Neuron (in vitro differentiated cells): ENCODE results near the gene MCTP2.

Experiments used
- H2AFZ ChIP-seq: one replicate; pipeline ENCODE4 v1.6.1; 2013; ENCODE audit warnings: low read depth, mild to moderate bottlenecking, inconsistent platforms, low read length, moderate library complexity
- H3K27me3 ChIP-seq: one replicate; pipeline ENCODE4 v1.6.1; 2013; ENCODE audit warnings: low read length; ENCODE audit not compliant: insufficient read depth
- H3K36me3 ChIP-seq: one replicate; pipeline ENCODE4 v1.6.1; 2013; ENCODE audit warnings: low read length; ENCODE audit not compliant: insufficient read depth
- H3K4me1 ChIP-seq: one replicate; pipeline ENCODE4 v1.6.1; 2013; ENCODE audit warnings: low read length; ENCODE audit not compliant: insufficient read depth
- H3K4me3 ChIP-seq: 2 replicates; pipeline ENCODE4 v1.5.1; 2013; ENCODE audit warnings: mild to moderate bottlenecking, low read length, moderate library complexity
- H3K9me3 ChIP-seq: one replicate; pipeline ENCODE4 v1.6.1; 2013; ENCODE audit warnings: low read length

The MCTP2 gene

DNA sequence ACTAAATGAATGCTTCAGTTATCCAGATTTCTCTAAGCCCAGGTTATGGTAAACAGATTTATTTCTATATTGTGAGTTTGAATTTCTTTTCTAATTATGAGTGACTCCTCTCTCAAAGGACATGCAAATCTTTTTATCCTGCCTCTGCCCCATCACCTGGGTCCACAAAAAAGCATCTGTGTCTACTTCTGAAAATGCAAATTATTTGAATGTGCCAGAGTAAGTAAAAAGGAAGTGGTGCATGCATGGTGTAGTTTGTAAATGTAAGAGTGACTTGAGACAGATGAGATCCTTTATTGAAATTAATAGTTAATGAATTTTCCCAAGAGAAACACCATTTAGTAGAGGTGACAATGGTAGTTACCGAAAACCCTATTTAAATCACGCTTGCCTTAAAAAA, 26.9 kb downstream of the MCTP2 start:
- no peak overlapping the region for H3K4me3 ChIP-seq
- H3K9me3 ChIP-seq, result no peaks in the 10 kb centered on the region
- H2AFZ ChIP-seq, result no peak overlapping the region
- H3K27me3 ChIP-seq, result no peaks in the 10 kb centered on the region
- H3K36me3 ChIP-seq, result no peaks in the 10 kb centered on the region
- H3K4me1 ChIP-seq, result no peaks in the 10 kb centered on the region

DNA sequence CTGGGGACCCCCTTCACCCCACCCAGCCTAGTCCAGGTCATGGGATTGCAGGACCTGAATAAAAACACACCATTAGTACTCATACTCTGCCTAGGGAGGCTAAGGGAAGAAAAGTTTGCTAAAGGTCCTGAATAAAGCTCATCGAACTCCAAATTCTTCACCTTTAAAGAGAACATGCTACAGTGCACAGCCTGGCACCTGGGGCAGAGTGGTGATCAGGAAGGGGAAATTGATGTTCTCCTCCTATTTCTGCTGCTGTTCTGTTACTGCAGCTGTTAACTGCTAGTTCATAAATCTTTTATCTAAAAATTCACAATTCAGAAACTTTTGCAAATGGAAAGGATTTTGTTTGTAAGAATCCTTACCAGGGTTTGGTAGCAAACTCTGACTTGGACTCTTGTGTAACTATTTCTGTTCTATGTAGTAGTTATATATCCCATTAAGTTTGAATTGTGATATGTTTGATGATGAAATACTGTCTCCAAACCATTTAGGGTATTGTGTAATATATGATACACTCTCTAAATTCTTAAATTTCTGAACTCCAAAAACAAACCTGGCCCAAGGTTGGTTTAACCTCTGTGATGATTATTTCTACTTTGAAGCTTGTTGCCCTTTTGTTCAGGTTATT, 27.9 kb downstream of the MCTP2 start:
- Histone ChIP-seq H3K9me3 (no peaks in the 10 kb centered on the region), H3K36me3 (no peaks in the 10 kb centered on the region), H3K27me3 (no peaks in the 10 kb centered on the region), H2AFZ (no peak overlapping the region), H3K4me1 (no peaks in the 10 kb centered on the region), H3K4me3 (no peak overlapping the region)

- no peaks in the 10 kb centered on the region for H3K9me3 ChIP-seq
- H3K4me1 ChIP-seq, result no peaks in the 10 kb centered on the region
- no peaks in the 10 kb centered on the region for H3K27me3 ChIP-seq
- H3K4me3 ChIP-seq, result no peak overlapping the region
- H2AFZ ChIP-seq, result no peak overlapping the region
- no peaks in the 10 kb centered on the region for H3K36me3 ChIP-seq
Observed at GRCh38 chr15:94259863-94260262, 28.5 kb downstream of the MCTP2 start.

GRCh38 chr15:94262201-94262600, 30.8 kb downstream of the MCTP2 start:
- Histone ChIP-seq H3K27me3 (no peaks in the 10 kb centered on the region), H3K4me3 (no peak overlapping the region), H2AFZ (no peak overlapping the region), H3K9me3 (no peaks in the 10 kb centered on the region), H3K36me3 (no peaks in the 10 kb centered on the region), H3K4me1 (no peaks in the 10 kb centered on the region)

DNA sequence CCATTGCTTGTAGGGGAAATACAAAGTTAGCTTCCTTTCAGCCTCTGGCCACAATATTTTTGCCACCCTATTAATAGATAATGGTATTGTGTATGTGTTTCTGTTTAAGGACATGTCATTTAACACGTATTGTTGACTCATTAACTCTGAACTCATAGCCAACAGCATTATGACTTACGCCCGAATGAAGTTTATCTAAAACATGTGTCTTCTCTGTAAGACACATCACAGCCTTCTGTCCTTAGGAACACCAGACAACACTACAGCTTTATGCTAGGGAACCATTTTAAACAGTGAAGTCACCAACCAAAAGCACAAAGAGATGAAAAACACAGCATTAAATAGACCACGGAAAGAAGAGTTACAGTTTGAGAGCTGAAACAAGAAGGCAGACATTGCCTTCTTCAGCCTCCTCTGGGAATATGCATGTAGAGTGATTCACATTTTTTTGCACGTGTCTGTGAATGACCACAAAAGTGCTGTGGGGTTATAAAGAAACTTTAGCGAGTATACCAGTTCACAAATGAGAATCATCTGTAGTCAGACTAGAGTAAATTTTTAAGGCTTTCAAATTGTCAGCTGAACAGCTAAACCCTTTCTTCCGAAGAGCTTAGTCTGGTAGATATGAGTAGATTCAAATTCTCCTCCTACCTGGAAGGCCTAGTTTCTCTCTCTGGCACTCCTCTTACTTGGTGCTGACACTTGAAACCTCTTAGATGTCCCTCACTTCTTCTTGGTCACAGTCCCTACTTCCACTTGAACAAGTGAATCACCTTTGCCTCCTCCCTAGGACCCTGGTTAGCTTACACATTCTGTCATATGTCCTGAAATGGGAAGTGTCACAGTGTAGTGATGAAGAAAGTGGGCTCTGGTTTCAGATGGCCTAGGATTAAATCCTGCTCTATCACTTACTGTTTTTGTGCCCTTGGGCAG, 32.2 kb downstream of the MCTP2 start:
- Histone ChIP-seq H3K4me3 (no peak overlapping the region), H3K4me1 (no peaks in the 10 kb centered on the region)

GRCh38 chr15:94265009-94265408, 33.6 kb downstream of the MCTP2 start:
- no peaks in the 10 kb centered on the region for H3K9me3 ChIP-seq
- H3K27me3 ChIP-seq, result no peaks in the 10 kb centered on the region
- no peak overlapping the region for H3K4me3 ChIP-seq
- no peak overlapping the region for H2AFZ ChIP-seq
- no peaks in the 10 kb centered on the region for H3K36me3 ChIP-seq
- H3K4me1 ChIP-seq, result no peaks in the 10 kb centered on the region

More for the DNA sequence above, 32.2 kb downstream of the MCTP2 start:
- H3K9me3 ChIP-seq, result no peaks in the 10 kb centered on the region
- no peaks in the 10 kb centered on the region for H3K27me3 ChIP-seq
- H3K36me3 ChIP-seq, result no peaks in the 10 kb centered on the region
- no peak overlapping the region for H2AFZ ChIP-seq

DNA sequence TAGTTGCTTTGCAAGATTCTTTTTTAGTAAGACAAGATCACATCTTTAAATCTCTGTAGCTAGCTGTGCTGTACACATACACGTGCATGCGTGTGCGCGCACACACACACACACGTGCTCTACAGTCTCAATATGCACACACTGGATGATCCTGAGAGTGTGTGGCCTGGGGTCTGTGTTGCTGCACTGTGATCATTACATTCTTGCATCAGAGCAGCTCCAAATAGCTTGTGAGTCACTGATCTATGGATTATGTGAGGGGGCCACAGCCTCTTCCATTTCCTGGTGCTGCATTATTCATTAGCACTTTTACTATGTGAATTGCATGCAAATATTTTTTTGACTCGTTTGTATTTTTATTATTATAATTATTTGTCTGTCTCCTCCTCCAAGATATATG, 34.6 kb downstream of the MCTP2 start:
- H3K27me3 ChIP-seq, result no peaks in the 10 kb centered on the region
- no peaks in the 10 kb centered on the region for H3K36me3 ChIP-seq
- no peak overlapping the region for H2AFZ ChIP-seq
- H3K4me1 ChIP-seq, result no peaks in the 10 kb centered on the region
- H3K9me3 ChIP-seq, result no peaks in the 10 kb centered on the region
- no peak overlapping the region for H3K4me3 ChIP-seq

GRCh38 chr15:94266789-94267188, 35.4 kb downstream of the MCTP2 start:
- H2AFZ ChIP-seq, result no peak overlapping the region
- no peaks in the 10 kb centered on the region for H3K4me1 ChIP-seq
- H3K36me3 ChIP-seq, result no peaks in the 10 kb centered on the region
- no peaks in the 10 kb centered on the region for H3K9me3 ChIP-seq
- no peaks in the 10 kb centered on the region for H3K27me3 ChIP-seq
- no peak overlapping the region for H3K4me3 ChIP-seq

GRCh38 chr15:94269954-94270353, 38.6 kb downstream of the MCTP2 start:
- Histone ChIP-seq H3K36me3 (no peaks in the 10 kb centered on the region), H3K27me3 (peaks cover 2% of the 10 kb centered on the region), H3K9me3 (no peaks in the 10 kb centered on the region), H3K4me1 (no peaks in the 10 kb centered on the region), H2AFZ (no peak overlapping the region), H3K4me3 (no peak overlapping the region)

DNA sequence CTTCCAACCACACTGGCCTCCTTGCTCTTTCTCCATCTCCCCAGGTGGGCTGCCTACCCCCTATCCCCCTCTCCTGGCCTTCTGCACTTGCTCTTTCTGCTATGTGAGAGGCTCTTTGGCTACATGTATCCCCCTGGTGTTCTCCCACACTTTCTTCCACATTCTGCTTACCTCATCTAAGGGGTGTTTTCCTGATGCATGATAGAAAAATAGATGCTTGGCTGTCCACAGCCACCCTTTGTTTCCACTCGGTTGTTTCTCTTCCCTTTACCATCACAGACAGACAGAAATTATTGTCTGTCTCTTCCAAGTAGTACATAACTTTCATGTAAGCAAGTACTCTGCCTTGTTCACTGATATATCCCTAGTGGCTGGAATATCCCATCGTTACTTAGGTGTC, 39.2 kb downstream of the MCTP2 start:
- H2AFZ ChIP-seq, result no peak overlapping the region
- no peaks in the 10 kb centered on the region for H3K4me1 ChIP-seq
- H3K4me3 ChIP-seq, result no peak overlapping the region

DNA sequence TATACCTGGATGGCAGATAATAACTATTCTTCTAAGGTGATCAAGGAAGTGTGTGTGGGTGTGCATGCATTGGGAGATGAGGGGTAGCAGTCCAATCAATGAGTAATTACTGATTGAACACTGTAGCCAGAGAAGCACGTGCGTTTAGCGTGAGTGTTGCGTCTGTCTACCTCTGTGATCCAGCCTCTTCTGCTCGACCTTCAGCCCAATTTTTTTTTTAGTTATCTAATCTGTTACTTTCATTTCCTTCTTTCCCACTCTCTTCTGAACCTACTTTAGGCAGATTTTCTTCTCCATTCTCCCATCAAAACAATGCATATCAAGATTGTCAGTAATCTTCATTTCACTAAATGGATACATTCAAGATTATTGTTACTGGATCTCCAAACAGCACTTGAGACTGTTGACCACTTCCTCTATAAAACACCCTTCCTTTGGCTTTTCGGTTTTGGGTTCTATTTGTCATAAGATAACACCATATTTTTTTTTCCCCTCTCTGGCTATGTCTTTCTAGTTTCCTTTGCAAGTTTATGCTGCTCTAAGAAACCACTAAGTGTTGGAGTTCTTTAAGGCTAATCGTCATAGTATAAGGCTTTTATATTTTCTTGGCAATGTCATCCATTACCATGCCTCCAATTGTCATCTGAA, 41.0 kb downstream of the MCTP2 start:
- Histone ChIP-seq H2AFZ (no peak overlapping the region), H3K4me1 (no peaks in the 10 kb centered on the region), H3K4me3 (no peak overlapping the region), H3K36me3 (no peaks in the 10 kb centered on the region), H3K9me3 (no peaks in the 10 kb centered on the region), H3K27me3 (peaks cover 2% of the 10 kb centered on the region)

More for the DNA sequence above, 39.2 kb downstream of the MCTP2 start:
- Histone ChIP-seq H3K9me3 (no peaks in the 10 kb centered on the region), H3K36me3 (no peaks in the 10 kb centered on the region), H3K27me3 (peaks cover 2% of the 10 kb centered on the region)

GRCh38 chr15:94273826-94274225, 42.5 kb downstream of the MCTP2 start:
- Histone ChIP-seq H3K27me3 (peaks cover 2% of the 10 kb centered on the region), H3K4me3 (no peak overlapping the region), H3K4me1 (no peaks in the 10 kb centered on the region), H3K36me3 (no peaks in the 10 kb centered on the region), H2AFZ (no peak overlapping the region), H3K9me3 (no peaks in the 10 kb centered on the region)

DNA sequence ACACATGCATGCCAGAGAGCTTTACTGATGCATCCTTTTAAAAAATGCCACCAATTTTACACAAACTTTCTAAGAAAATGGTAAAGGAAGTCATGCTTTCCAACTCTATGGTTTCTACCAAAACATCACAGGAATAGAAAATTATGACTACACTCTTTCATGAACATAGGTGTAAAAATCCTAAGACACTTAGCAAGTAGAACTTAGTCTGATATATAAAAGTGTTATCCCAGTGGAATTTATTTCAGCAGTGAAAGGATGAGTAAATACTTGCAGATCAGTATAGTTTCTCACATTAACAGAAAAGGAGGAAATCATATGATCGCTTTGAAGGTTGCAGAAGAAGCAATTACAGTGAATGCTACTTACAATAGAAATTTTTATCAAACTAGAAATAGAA, 43.4 kb downstream of the MCTP2 start:
- Histone ChIP-seq H3K4me1 (no peaks in the 10 kb centered on the region), H3K9me3 (no peaks in the 10 kb centered on the region), H3K4me3 (no peak overlapping the region), H3K27me3 (peaks cover 2% of the 10 kb centered on the region), H3K36me3 (no peaks in the 10 kb centered on the region), H2AFZ (no peak overlapping the region)
